Stimulated activated naive B cell treated with anti-CD40 and anti-IgM and Interleukin-4, amounts not matched to agents 10 μg/mL and 1 μg/mL and 100 μg/mL, for 72 hours (primary cell): Measurements from ENCODE around the gene TAF4B.

Experiments
- ATAC-seq, 2 donors: fragments of 150-1000 bp; cut with Tn5 transposase; replicated peaks; 2 replicates each; pipeline ENCODE4 v1.10.0; 2021; ENCODE audit warnings: moderate library complexity in 1 of 2
- DNase-seq: peaks from one replicate; pipeline ENCODE4 v3.0.0; 2021
- H3K27ac Mint-ChIP-seq: one replicate; pipeline ENCODE4 v1.8.0; 2022; ENCODE audit warnings: mild to moderate bottlenecking, mixed read lengths
- H3K27me3 Mint-ChIP-seq, 2 donors: one replicate each; pipeline ENCODE4 v1.8.0; 2022; ENCODE audit warnings: mixed read lengths in 2 of 2
- H3K36me3 Mint-ChIP-seq, 2 donors: one replicate each; pipeline ENCODE4 v1.8.0; 2022; ENCODE audit warnings: mixed read lengths in 2 of 2, mild to moderate bottlenecking in 1 of 2
- H3K4me1 Mint-ChIP-seq, 2 donors: one replicate each; pipeline ENCODE4 v1.8.0; 2022; ENCODE audit warnings: mixed read lengths in 2 of 2, mild to moderate bottlenecking in 1 of 2
- H3K4me3 Mint-ChIP-seq, 2 donors: one replicate each; pipeline ENCODE4 v1.8.0; 2022; ENCODE audit warnings: mild to moderate bottlenecking in 2 of 2, mixed read lengths in 2 of 2, moderate library complexity in 1 of 2
- H3K9me3 Mint-ChIP-seq, 2 donors: one replicate each; pipeline ENCODE4 v1.8.0; 2022; ENCODE audit warnings: mixed read lengths in 2 of 2, mild to moderate bottlenecking in 1 of 2

TAF4B gene

GRCh38 chr18:26304511-26304910, 78.3 kb downstream of the TAF4B start:
- Mint-ChIP-seq H3K27ac (no peak overlapping the region), H3K9me3 (peaks cover 0 to 2% of the 10 kb centered on the region in 2 donors), H3K4me1 (no peaks in the 10 kb centered on the region), H3K36me3 (peaks cover 10 to 23% of the 10 kb centered on the region in 2 donors), H3K4me3 (no peak overlapping the region), H3K27me3 (no peaks in the 10 kb centered on the region)
- no peak for DNase-seq
- no peak for ATAC-seq

GRCh38 chr18:26307161-26307773, 81.0 kb downstream of the TAF4B start:
- H3K27ac Mint-ChIP-seq: no peak overlapping the region
- peak; percentile 56 to 70 for ATAC-seq
- no peaks in the 10 kb centered on the region for H3K27me3 Mint-ChIP-seq
- peaks cover 0 to 2% of the 10 kb centered on the region in 2 donors for H3K9me3 Mint-ChIP-seq
- no peak overlapping the region for H3K4me3 Mint-ChIP-seq
- peaks cover 2 to 6% of the 10 kb centered on the region in 2 donors for H3K4me1 Mint-ChIP-seq
- peaks cover 8 to 20% of the 10 kb centered on the region in 2 donors for H3K36me3 Mint-ChIP-seq
- DNase-seq: no peak

GRCh38 chr18:26309281-26309680, 83.0 kb downstream of the TAF4B start:
- Mint-ChIP-seq H3K4me3 (no peak overlapping the region), H3K36me3 (peaks cover 13 to 23% of the 10 kb centered on the region in 2 donors), H3K9me3 (no peaks in the 10 kb centered on the region), H3K27me3 (no peaks in the 10 kb centered on the region), H3K4me1 (peaks cover 2 to 6% of the 10 kb centered on the region in 2 donors), H3K27ac (no peak overlapping the region)
- DNase-seq (no peak), ATAC-seq (no peak)

GRCh38 chr18:26312199-26312598, 86.0 kb downstream of the TAF4B start:
- DNase-seq (no peak), ATAC-seq (no peak)
- H3K27ac Mint-ChIP-seq: peak overlapping the region; percentile 65
- no peak overlapping the region for H3K4me3 Mint-ChIP-seq
- H3K27me3 Mint-ChIP-seq: no peaks in the 10 kb centered on the region
- H3K4me1 Mint-ChIP-seq: peaks cover 2 to 6% of the 10 kb centered on the region in 2 donors
- peaks cover 25 to 32% of the 10 kb centered on the region in 2 donors for H3K36me3 Mint-ChIP-seq
- H3K9me3 Mint-ChIP-seq: no peaks in the 10 kb centered on the region

- Mint-ChIP-seq H3K4me3 (no peak overlapping the region), H3K9me3 (no peaks in the 10 kb centered on the region), H3K36me3 (peaks cover 25 to 28% of the 10 kb centered on the region in 2 donors), H3K27ac (no peak overlapping the region), H3K4me1 (no peaks in the 10 kb centered on the region), H3K27me3 (no peaks in the 10 kb centered on the region)
- ATAC-seq (no peak), DNase-seq (no peak)
These were observed 91.2 kb downstream of the TAF4B start for GRCh38 chr18:26317398-26317797.

- DNase-seq: no peak
- Mint-ChIP-seq H3K27me3 (no peaks in the 10 kb centered on the region), H3K4me1 (no peaks in the 10 kb centered on the region)
These were observed 94.4 kb downstream of the TAF4B start for GRCh38 chr18:26320686-26321085.

GRCh38 chr18:26322890-26323653, 96.8 kb downstream of the TAF4B start:
- Mint-ChIP-seq H3K27me3 (no peaks in the 10 kb centered on the region), H3K4me1 (no peaks in the 10 kb centered on the region), H3K36me3 (peaks cover 30 to 33% of the 10 kb centered on the region in 2 donors), H3K4me3 (no peak overlapping the region), H3K27ac (no peak overlapping the region), H3K9me3 (peaks cover 0 to 1% of the 10 kb centered on the region in 2 donors)
- DNase-seq: no peak
- ATAC-seq: no peak

More at GRCh38 chr18:26320686-26321085, 94.4 kb downstream of the TAF4B start:
- Mint-ChIP-seq H3K36me3 (peaks cover 33 to 34% of the 10 kb centered on the region in 2 donors), H3K9me3 (peaks cover 0 to 1% of the 10 kb centered on the region in 2 donors), H3K4me3 (no peak overlapping the region), H3K27ac (no peak overlapping the region)
- ATAC-seq: no peak

GRCh38 chr18:26325771-26326170, 99.5 kb downstream of the TAF4B start:
- H3K36me3 Mint-ChIP-seq: peaks cover 26 to 33% of the 10 kb centered on the region in 2 donors

GRCh38 chr18:26327062-26327461, 100.8 kb downstream of the TAF4B start:
- Mint-ChIP-seq H3K9me3 (peaks cover 0 to 1% of the 10 kb centered on the region in 2 donors), H3K27ac (no peak overlapping the region), H3K36me3 (peaks cover 21 to 29% of the 10 kb centered on the region in 2 donors), H3K27me3 (no peaks in the 10 kb centered on the region), H3K4me3 (no peak overlapping the region), H3K4me1 (no peaks in the 10 kb centered on the region)
- DNase-seq (no peak), ATAC-seq (no peak)

More at GRCh38 chr18:26325771-26326170, 99.5 kb downstream of the TAF4B start:
- Mint-ChIP-seq H3K27ac (no peak overlapping the region), H3K4me1 (no peaks in the 10 kb centered on the region), H3K4me3 (no peak overlapping the region), H3K9me3 (peaks cover 0 to 1% of the 10 kb centered on the region in 2 donors), H3K27me3 (no peaks in the 10 kb centered on the region)
- DNase-seq: no peak
- no peak for ATAC-seq

- H3K27ac Mint-ChIP-seq: no peak overlapping the region
- H3K27me3 Mint-ChIP-seq: no peaks in the 10 kb centered on the region
- H3K4me1 Mint-ChIP-seq: no peaks in the 10 kb centered on the region
- DNase-seq: no peak
- H3K9me3 Mint-ChIP-seq: no peaks in the 10 kb centered on the region
- ATAC-seq: no peak
- H3K36me3 Mint-ChIP-seq: peaks cover 3 to 15% of the 10 kb centered on the region in 2 donors
- no peak overlapping the region for H3K4me3 Mint-ChIP-seq
These were observed 106.7 kb downstream of the TAF4B start for GRCh38 chr18:26332991-26333390.

- no peak overlapping the region for H3K27ac Mint-ChIP-seq
- no peak for ATAC-seq
- DNase-seq: no peak
- peaks cover 6 to 24% of the 10 kb centered on the region in 2 donors for H3K36me3 Mint-ChIP-seq
- H3K4me1 Mint-ChIP-seq: no peaks in the 10 kb centered on the region
- no peaks in the 10 kb centered on the region for H3K27me3 Mint-ChIP-seq
- H3K4me3 Mint-ChIP-seq: no peak overlapping the region
- no peaks in the 10 kb centered on the region for H3K9me3 Mint-ChIP-seq
These were observed 108.9 kb downstream of the TAF4B start for GRCh38 chr18:26335156-26335555.

- Mint-ChIP-seq H3K9me3 (no peaks in the 10 kb centered on the region), H3K4me3 (no peak overlapping the region), H3K36me3 (peaks cover 10 to 25% of the 10 kb centered on the region in 2 donors), H3K27me3 (no peaks in the 10 kb centered on the region), H3K27ac (no peak overlapping the region), H3K4me1 (no peaks in the 10 kb centered on the region)
- DNase-seq (no peak), ATAC-seq (no peak)
These were observed 109.6 kb downstream of the TAF4B start for GRCh38 chr18:26335571-26336487.

GRCh38 chr18:26336572-26336971, 110.3 kb downstream of the TAF4B start:
- H3K9me3 Mint-ChIP-seq: no peaks in the 10 kb centered on the region
- ATAC-seq: no peak
- no peaks in the 10 kb centered on the region for H3K27me3 Mint-ChIP-seq
- no peak overlapping the region for H3K4me3 Mint-ChIP-seq
- no peak overlapping the region for H3K27ac Mint-ChIP-seq
- H3K4me1 Mint-ChIP-seq: no peaks in the 10 kb centered on the region
- peaks cover 14 to 31% of the 10 kb centered on the region in 2 donors for H3K36me3 Mint-ChIP-seq
- DNase-seq: no peak

GRCh38 chr18:26342646-26343045, 116.4 kb downstream of the TAF4B start:
- peaks cover 47 to 66% of the 10 kb centered on the region in 2 donors for H3K36me3 Mint-ChIP-seq
- no peaks in the 10 kb centered on the region for H3K4me1 Mint-ChIP-seq
- ATAC-seq: no peak

More at GRCh38 chr18:26342646-26343045, 116.4 kb downstream of the TAF4B start:
- H3K4me3 Mint-ChIP-seq: no peak overlapping the region
- peaks cover 13 to 23% of the 10 kb centered on the region in 2 donors for H3K9me3 Mint-ChIP-seq
- H3K27me3 Mint-ChIP-seq: no peaks in the 10 kb centered on the region
- DNase-seq: no peak
- no peak overlapping the region for H3K27ac Mint-ChIP-seq
